A549 (cell line): ENCODE data around the gene ROR1.

Experiments used
- CEBPB ChIP-seq, 2 experiments: fragments of >200 bp in 1 of 2; sonication (Bioruptor Twin) in 1 of 2; formaldehyde crosslinking in 1 of 2; IDR thresholded peaks; 2 replicates each; pipeline ENCODE4 v1.6.1; 2012 to 2016
- EP300 ChIP-seq, 2 experiments: fragments of >200 bp; sonication (Bioruptor Twin); formaldehyde crosslinking; IDR thresholded peaks; 2 replicates in 1 of 2; 3 replicates in 1 of 2; pipeline ENCODE4 v1.6.1; 2016 to 2017
- JUN ChIP-seq, 2 experiments: fragments of >200 bp; sonication (Bioruptor Twin); formaldehyde crosslinking; IDR thresholded peaks; 2 replicates in 1 of 2; 3 replicates in 1 of 2; pipeline ENCODE4 v1.6.1; 2016 to 2017
- POLR2AphosphoS2 ChIP-seq: conservative IDR thresholded peaks from 2 replicates; pipeline ENCODE4 v1.6.1; 2012; ENCODE audit warnings: low read length, improper control_type of control experiment, inconsistent platforms
- RAD21 ChIP-seq, 2 experiments: fragments of >200 bp in 1 of 2; sonication (Bioruptor Twin) in 1 of 2; formaldehyde crosslinking in 1 of 2; IDR thresholded peaks in 1 of 2; conservative IDR thresholded peaks in 1 of 2; 2 replicates in 1 of 2; 3 replicates in 1 of 2; pipeline ENCODE4 v1.6.1; 2012 to 2018; ENCODE audit warnings: inconsistent platforms in 1 of 2
- SREBF2 ChIP-seq: fragments of 450-650 bp; IDR thresholded peaks from 2 replicates; pipeline ENCODE4 v1.6.1; 2014; ENCODE audit warnings: mild to moderate bottlenecking, moderate library complexity
- ZNF302 ChIP-seq: fragments of 250-450 bp; sonication (Bioruptor Pico); IDR thresholded peaks from 2 replicates; pipeline ENCODE4 v1.9.0; 2021; ENCODE audit warnings: inconsistent platforms, mild to moderate bottlenecking, moderate library complexity
- TF ChIP-seq, protein P1 (sequence below): fragments of >200 bp; sonication (Bioruptor Twin); formaldehyde crosslinking; IDR thresholded peaks from 3 replicates; pipeline ENCODE4 v1.5.1; 2016
- TF ChIP-seq, protein P2 (sequence below): fragments of 150-350 bp; IDR thresholded peaks from 2 replicates; pipeline ENCODE4 v1.6.1; 2014; ENCODE audit warnings: low read depth, mild to moderate bottlenecking, low read length

DNA sequence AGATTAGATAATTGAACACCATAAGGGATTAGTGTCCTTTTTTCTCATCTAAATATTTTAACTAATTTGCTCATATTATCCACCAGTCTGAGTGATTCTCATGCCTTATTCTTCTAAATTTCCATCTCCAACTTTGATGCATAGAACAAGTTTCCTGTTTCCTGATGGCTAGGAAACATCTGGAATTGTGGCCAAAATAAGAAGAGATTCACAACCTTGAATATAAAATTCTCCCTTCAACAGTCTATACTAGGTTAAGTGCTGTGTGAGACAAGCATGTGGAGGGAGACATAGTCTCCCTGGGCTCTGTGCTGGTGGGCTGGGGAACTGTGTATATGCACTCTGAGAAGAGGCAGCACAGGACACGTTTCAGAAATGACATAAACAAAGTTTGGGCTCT is 21.6 kb upstream of the ROR1 start:
- TF ChIP-seq, protein P1, sequence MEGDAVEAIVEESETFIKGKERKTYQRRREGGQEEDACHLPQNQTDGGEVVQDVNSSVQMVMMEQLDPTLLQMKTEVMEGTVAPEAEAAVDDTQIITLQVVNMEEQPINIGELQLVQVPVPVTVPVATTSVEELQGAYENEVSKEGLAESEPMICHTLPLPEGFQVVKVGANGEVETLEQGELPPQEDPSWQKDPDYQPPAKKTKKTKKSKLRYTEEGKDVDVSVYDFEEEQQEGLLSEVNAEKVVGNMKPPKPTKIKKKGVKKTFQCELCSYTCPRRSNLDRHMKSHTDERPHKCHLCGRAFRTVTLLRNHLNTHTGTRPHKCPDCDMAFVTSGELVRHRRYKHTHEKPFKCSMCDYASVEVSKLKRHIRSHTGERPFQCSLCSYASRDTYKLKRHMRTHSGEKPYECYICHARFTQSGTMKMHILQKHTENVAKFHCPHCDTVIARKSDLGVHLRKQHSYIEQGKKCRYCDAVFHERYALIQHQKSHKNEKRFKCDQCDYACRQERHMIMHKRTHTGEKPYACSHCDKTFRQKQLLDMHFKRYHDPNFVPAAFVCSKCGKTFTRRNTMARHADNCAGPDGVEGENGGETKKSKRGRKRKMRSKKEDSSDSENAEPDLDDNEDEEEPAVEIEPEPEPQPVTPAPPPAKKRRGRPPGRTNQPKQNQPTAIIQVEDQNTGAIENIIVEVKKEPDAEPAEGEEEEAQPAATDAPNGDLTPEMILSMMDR, result no peak
- no peak for TF ChIP-seq ZNF302 (CRISPR knock-in tag)
- TF ChIP-seq, protein P2, sequence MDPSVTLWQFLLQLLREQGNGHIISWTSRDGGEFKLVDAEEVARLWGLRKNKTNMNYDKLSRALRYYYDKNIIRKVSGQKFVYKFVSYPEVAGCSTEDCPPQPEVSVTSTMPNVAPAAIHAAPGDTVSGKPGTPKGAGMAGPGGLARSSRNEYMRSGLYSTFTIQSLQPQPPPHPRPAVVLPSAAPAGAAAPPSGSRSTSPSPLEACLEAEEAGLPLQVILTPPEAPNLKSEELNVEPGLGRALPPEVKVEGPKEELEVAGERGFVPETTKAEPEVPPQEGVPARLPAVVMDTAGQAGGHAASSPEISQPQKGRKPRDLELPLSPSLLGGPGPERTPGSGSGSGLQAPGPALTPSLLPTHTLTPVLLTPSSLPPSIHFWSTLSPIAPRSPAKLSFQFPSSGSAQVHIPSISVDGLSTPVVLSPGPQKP, result no peak
- TF ChIP-seq SREBF2, result no peak
- no peak for TF ChIP-seq EP300 (IDR thresholded peaks at IDR 0.05)
- TF ChIP-seq JUN (IDR thresholded peaks at IDR 0.05), result no peak
- no peak for TF ChIP-seq CEBPB (IDR thresholded peaks at IDR 0.05)
- no peak for TF ChIP-seq POLR2AphosphoS2
- no peak for TF ChIP-seq RAD21 (conservative IDR thresholded peaks at IDR 0.05 in 1 of 2, IDR thresholded peaks at IDR 0.05 in 1 of 2)
